HT1080 (cell line): ENCODE measurements around the gene IREB2. TPM values are rescaled to one million over a fixed set of nuclear protein-coding genes. Genes with fewer than 3 reads are reported as not detected.

Experiments
- DNase-seq: peaks from one replicate; pipeline ENCODE4 v3.0.0-alpha.2; 2015; ENCODE audit warnings: low read depth
- total RNA-seq: library from RNA; depleted of rRNA; stranded (reverse); fragments of >200 nt; shearing (Covaris generic); gene quantifications from 2 replicates; pipeline ENCODE4 v1.2.3, GENCODE V29; 2014; rRNA removed

Gene IREB2
- total RNA-seq, 1 experiment from 2014 or later: 14.5 TPM

DNA sequence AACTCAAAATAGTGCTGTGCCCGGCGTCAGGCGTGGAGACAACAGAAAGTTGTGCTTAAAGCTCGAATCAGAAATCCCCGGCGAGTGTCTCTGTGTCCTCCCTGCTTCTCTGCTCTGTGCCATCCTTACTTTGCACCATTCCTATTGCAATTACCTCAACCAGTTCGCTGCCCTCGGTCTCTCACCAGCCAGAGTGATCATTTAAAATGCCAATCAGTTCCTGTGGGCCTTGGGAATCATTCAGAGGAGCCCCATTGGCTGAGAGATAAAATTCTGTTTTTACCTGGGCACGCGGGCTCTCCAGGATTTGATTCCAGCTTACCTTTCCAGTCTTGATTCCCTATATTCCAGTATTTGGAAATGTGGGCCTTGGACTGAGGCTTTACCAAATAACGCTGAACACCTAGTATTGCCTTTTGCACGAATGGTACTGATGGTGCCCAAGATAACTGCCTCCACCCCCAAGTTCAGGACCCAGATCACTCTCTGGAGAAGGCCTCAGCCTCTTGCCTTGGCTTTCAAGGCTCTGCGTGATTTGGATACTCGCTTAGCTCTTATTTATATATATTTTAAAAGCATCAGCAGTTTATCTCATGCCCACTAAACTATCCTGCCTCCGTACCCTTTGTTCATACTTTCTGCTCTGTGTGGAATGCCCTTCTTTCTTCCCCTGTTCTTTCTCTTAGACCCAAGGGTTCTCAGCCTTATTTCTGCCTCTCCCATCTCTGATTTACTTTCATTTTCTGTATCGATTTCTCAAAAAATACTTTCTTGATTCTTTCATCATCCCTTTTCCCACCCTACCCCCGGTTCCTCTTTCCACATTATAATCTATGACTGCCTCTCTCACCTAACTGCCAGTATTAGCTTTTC lies 103.1 kb downstream of the IREB2 start:
- DNase-seq: no peak

GRCh38 chr15:78541744-78542034 lies 103.7 kb downstream of the IREB2 start:
- no peak for DNase-seq

GRCh38 chr15:78542647-78543046 lies 104.6 kb downstream of the IREB2 start:
- DNase-seq: no peak

DNA sequence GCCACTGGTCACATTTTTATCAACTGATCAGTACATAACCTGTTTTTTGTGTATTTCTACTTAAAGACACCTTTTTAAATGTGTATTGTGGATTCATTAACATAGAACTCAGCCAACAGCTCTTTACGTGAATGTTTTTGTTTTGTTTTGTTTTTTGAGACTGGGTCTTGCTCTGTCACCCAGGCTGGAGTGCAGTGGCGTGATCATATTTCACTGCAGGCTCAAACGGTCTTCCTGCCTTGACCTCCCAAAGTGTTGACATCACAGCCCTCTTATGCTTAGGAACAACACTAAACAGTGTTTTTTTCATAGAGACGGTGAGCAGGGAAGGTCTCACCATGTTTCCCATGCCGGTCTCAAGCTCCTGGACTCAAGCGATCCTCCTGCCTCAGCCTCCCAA lies 112.2 kb downstream of the IREB2 start:
- DNase-seq: no peak

DNA sequence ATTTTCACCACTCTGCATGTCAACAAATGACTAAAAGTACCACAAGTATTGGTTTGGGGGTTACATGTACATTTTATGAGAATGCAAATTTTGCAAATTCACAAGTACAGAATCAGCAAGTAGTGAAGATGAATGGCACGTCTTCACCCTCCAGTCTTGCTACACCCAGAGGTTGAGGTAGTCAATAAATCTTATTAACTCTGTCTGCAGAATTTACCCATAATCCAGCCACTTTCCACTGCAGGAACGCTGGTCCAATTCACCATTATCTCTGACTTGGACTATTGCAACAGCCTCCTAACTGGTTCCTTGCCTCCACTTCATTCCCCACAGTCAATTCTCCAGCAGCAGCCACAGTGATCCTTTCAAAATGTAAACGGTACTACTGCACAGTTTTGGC lies 112.8 kb downstream of the IREB2 start:
- DNase-seq: no peak

Other genes with a start within 250 kb of the IREB2 start
- gene ACSBG1, start 203.7 kb upstream of the IREB2 start, total RNA-seq: 0.20 and 0.24 TPM in 2 replicates
- not detected in 2 replicates for gene DNAJA4, start 173.7 kb upstream of the IREB2 start, total RNA-seq
- gene SKIC8, start 138.6 kb upstream of the IREB2 start, total RNA-seq: 87.7 and 90.9 TPM in 2 replicates
- not detected in 2 replicates for gene CRABP1, start 97.9 kb upstream of the IREB2 start, total RNA-seq
- gene HYKK, start 69.4 kb downstream of the IREB2 start, total RNA-seq: 0.57 and 1.6 TPM in 2 replicates
- 255 and 276 TPM in 2 replicates for gene PSMA4, start 102.2 kb downstream of the IREB2 start, total RNA-seq
- 9.0 and 9.2 TPM in 2 replicates for gene CHRNA5, start 127.3 kb downstream of the IREB2 start, total RNA-seq
- not detected in 2 replicates for gene CHRNA3, start 182.8 kb downstream of the IREB2 start, total RNA-seq
- not detected in 2 replicates for gene CHRNB4, start 203.0 kb downstream of the IREB2 start, total RNA-seq